Mesendoderm (in vitro differentiated cells): ENCODE results near the gene EML2.

Source experiments
- DNase-seq: peaks from one replicate; pipeline ENCODE4 v3.0.0; 2013
- H2AK5ac ChIP-seq: 2 replicates; pipeline ENCODE4 v1.6.1; 2013; ENCODE audit warnings: low read length, inconsistent platforms
- H2BK120ac ChIP-seq: 2 replicates; pipeline ENCODE4 v1.6.1; 2013; ENCODE audit warnings: low read depth, mild to moderate bottlenecking, low read length, moderate library complexity, mixed read lengths
- H2BK15ac ChIP-seq: replicated peaks from 2 replicates; pipeline ENCODE4 v1.6.1; 2013; ENCODE audit warnings: low read depth, mild to moderate bottlenecking, moderate library complexity
- H2BK5ac ChIP-seq: 2 replicates; pipeline ENCODE4 v1.6.1; 2013; ENCODE audit warnings: low read length, inconsistent platforms
- H3K18ac ChIP-seq: 2 replicates; pipeline ENCODE4 v1.6.1; 2013; ENCODE audit warnings: mild to moderate bottlenecking, low read length, mixed read lengths
- H3K23ac ChIP-seq: one replicate; pipeline ENCODE4 v1.6.1; 2013; ENCODE audit warnings: low read length
- H3K27ac ChIP-seq: 2 replicates; pipeline ENCODE4 v1.5.1; 2013; ENCODE audit warnings: low read depth, mild to moderate bottlenecking, inconsistent platforms, low read length, moderate library complexity
- H3K27me3 ChIP-seq: 2 replicates; pipeline ENCODE4 v1.6.1; 2013; ENCODE audit warnings: low read length, control low read depth, mild to moderate bottlenecking, inconsistent platforms; ENCODE audit not compliant: insufficient read depth, poor library complexity
- H3K36me3 ChIP-seq: 2 replicates; pipeline ENCODE4 v1.6.1; 2013; ENCODE audit warnings: low read length, inconsistent platforms; ENCODE audit not compliant: control insufficient read depth, insufficient read depth
- H3K4ac ChIP-seq: one replicate; pipeline ENCODE4 v1.6.1; 2013; ENCODE audit warnings: low read depth, mild to moderate bottlenecking, low read length, moderate library complexity
- H3K4me1 ChIP-seq: 2 replicates; pipeline ENCODE4 v1.6.1; 2013; ENCODE audit warnings: low read depth, low read length, inconsistent platforms; ENCODE audit not compliant: control insufficient read depth
- H3K4me2 ChIP-seq: 2 replicates; pipeline ENCODE4 v1.6.1; 2013; ENCODE audit warnings: low read length
- H3K4me3 ChIP-seq: 2 replicates; pipeline ENCODE4 v1.5.1; 2013; ENCODE audit warnings: mild to moderate bottlenecking, low read length
- H3K56ac ChIP-seq: one replicate; pipeline ENCODE4 v1.6.1; 2013; ENCODE audit warnings: low read length
- H3K79me1 ChIP-seq: 2 replicates; pipeline ENCODE4 v1.6.1; 2013; ENCODE audit warnings: low read length, inconsistent platforms
- H3K79me2 ChIP-seq: 2 replicates; pipeline ENCODE4 v1.6.1; 2013; ENCODE audit warnings: mild to moderate bottlenecking, low read length; ENCODE audit not compliant: control insufficient read depth, insufficient read depth
- H3K9ac ChIP-seq: 2 replicates; pipeline ENCODE4 v1.6.1; 2013; ENCODE audit warnings: low read length, inconsistent platforms
- H4K5ac ChIP-seq: one replicate; pipeline ENCODE4 v1.6.1; 2013; ENCODE audit warnings: low read length
- H4K8ac ChIP-seq: one replicate; pipeline ENCODE4 v1.6.1; 2013; ENCODE audit warnings: low read depth, mild to moderate bottlenecking, control low read depth, low read length, moderate library complexity
- WGBS: extraction: QIAGEN DNeasy Blood & Tissue Kit; methylation state at CpG from one replicate; pipeline ENCODE4 v1.1.7; 2013; ENCODE audit warnings: low lambda C conversion rate, missing lambda C conversion rate; ENCODE audit not compliant: insufficient coverage; ENCODE audit errors: extremely low coverage; 5-methylcytosine and 5-hydroxymethylcytosine counted together

The EML2 gene

GRCh38 chr19:45681391-45682015 lies 42.3 kb upstream of the EML2 start:
- Histone ChIP-seq H4K5ac (no peak overlapping the region), H3K18ac (no peak overlapping the region), H2BK5ac (no peak overlapping the region), H3K4me1 (no peaks in the 10 kb centered on the region), H3K9ac (peak overlapping the region; percentile 20), H2BK120ac (no peak overlapping the region), H3K27ac (no peak overlapping the region), H4K8ac (no peak overlapping the region), H3K4ac (no peak overlapping the region), H3K23ac (no peak overlapping the region), H3K4me3 (no peak overlapping the region), H3K36me3 (peaks cover 2% of the 10 kb centered on the region), H3K79me1 (no peaks in the 10 kb centered on the region), H3K4me2 (peak overlapping the region; percentile 36), H3K56ac (peak overlapping the region; percentile 64), H3K79me2 (no peaks in the 10 kb centered on the region), H2BK15ac (no peak overlapping the region), H2AK5ac (no peak overlapping the region), H3K27me3 (no peaks in the 10 kb centered on the region)
- WGBS = no CpG with 5 or more reads among the region's 51 CpGs
- peak; percentile 90 for DNase-seq

GRCh38 chr19:45677351-45678230 lies 38.4 kb upstream of the EML2 start:
- no peaks in the 10 kb centered on the region for H3K79me1 ChIP-seq
- no peak overlapping the region for H4K5ac ChIP-seq
- H3K4me3 ChIP-seq = peak overlapping the region; percentile 33
- H3K27ac ChIP-seq = no peak overlapping the region
- peak overlapping the region; percentile 76 for H3K18ac ChIP-seq
- no peak overlapping the region for H2BK15ac ChIP-seq
- H2BK120ac ChIP-seq = no peak overlapping the region
- no CpG with 5 or more reads among the region's 49 CpGs for WGBS
- peak; percentile 99 for DNase-seq
- peak overlapping the region; percentile 80 for H3K56ac ChIP-seq
- peak overlapping the region; percentile 91 for H3K4me2 ChIP-seq
- H4K8ac ChIP-seq = no peak overlapping the region
- H3K9ac ChIP-seq = peak overlapping the region; percentile 68
- no peaks in the 10 kb centered on the region for H3K4me1 ChIP-seq
- no peak overlapping the region for H2BK5ac ChIP-seq
- H3K4ac ChIP-seq = no peak overlapping the region
- no peaks in the 10 kb centered on the region for H3K27me3 ChIP-seq
- H3K36me3 ChIP-seq = no peaks in the 10 kb centered on the region
- H3K23ac ChIP-seq = no peak overlapping the region
- no peaks in the 10 kb centered on the region for H3K79me2 ChIP-seq
- H2AK5ac ChIP-seq = no peak overlapping the region

GRCh38 chr19:45676851-45677263 lies 37.7 kb upstream of the EML2 start:
- no peak overlapping the region for H2BK120ac ChIP-seq
- WGBS = no CpG with 5 or more reads among the region's 28 CpGs
- no peaks in the 10 kb centered on the region for H3K79me2 ChIP-seq
- H3K9ac ChIP-seq = peak overlapping the region; percentile 85
- no peaks in the 10 kb centered on the region for H3K4me1 ChIP-seq
- H4K8ac ChIP-seq = no peak overlapping the region
- H3K36me3 ChIP-seq = no peaks in the 10 kb centered on the region
- no peak overlapping the region for H3K4ac ChIP-seq
- H3K27ac ChIP-seq = no peak overlapping the region
- no peak overlapping the region for H4K5ac ChIP-seq
- peak; percentile 21 for DNase-seq
- H3K56ac ChIP-seq = peak overlapping the region; percentile 89
- H3K27me3 ChIP-seq = no peaks in the 10 kb centered on the region
- no peak overlapping the region for H2AK5ac ChIP-seq
- H3K79me1 ChIP-seq = no peaks in the 10 kb centered on the region
- H3K18ac ChIP-seq = peak overlapping the region; percentile 76
- peak overlapping the region; percentile 38 for H3K4me3 ChIP-seq
- peak overlapping the region; percentile 98 for H3K23ac ChIP-seq
- H2BK5ac ChIP-seq = no peak overlapping the region
- no peak overlapping the region for H2BK15ac ChIP-seq
- H3K4me2 ChIP-seq = peak overlapping the region; percentile 97

DNA sequence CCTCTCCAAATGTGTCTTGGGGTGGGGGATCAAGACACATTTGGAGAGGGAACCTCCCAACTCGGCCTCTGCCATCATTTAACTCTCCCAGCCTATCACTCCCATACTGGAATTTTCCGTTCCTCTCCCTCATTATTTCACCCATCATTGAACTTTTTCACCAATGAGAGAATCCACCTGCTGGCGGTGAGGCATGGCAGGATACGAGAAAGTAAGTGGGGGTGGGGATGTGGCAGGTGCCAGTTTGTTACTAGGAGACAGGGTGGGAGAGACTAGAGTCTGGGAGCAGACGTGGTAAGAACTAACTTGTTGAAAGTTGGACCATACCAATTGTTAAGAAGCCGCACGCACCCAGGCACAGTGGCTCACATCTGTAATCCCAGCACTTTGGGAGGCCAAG lies 35.7 kb upstream of the EML2 start:
- no peak overlapping the region for H2BK15ac ChIP-seq
- H3K9ac ChIP-seq = no peak overlapping the region
- H4K5ac ChIP-seq = no peak overlapping the region
- H3K36me3 ChIP-seq = no peaks in the 10 kb centered on the region
- H2BK5ac ChIP-seq = no peak overlapping the region
- no peaks in the 10 kb centered on the region for H3K79me1 ChIP-seq
- no peak overlapping the region for H4K8ac ChIP-seq
- no peak overlapping the region for H2AK5ac ChIP-seq
- H3K27me3 ChIP-seq = no peaks in the 10 kb centered on the region
- WGBS = no CpG with 5 or more reads among the region's 7 CpGs
- H3K79me2 ChIP-seq = no peaks in the 10 kb centered on the region
- no peak overlapping the region for H3K56ac ChIP-seq
- H3K4me1 ChIP-seq = no peaks in the 10 kb centered on the region
- no peak overlapping the region for H3K4me2 ChIP-seq
- no peak overlapping the region for H2BK120ac ChIP-seq
- no peak overlapping the region for H3K4ac ChIP-seq
- DNase-seq = no peak
- H3K4me3 ChIP-seq = no peak overlapping the region
- no peak overlapping the region for H3K27ac ChIP-seq
- H3K23ac ChIP-seq = no peak overlapping the region
- no peak overlapping the region for H3K18ac ChIP-seq

DNA sequence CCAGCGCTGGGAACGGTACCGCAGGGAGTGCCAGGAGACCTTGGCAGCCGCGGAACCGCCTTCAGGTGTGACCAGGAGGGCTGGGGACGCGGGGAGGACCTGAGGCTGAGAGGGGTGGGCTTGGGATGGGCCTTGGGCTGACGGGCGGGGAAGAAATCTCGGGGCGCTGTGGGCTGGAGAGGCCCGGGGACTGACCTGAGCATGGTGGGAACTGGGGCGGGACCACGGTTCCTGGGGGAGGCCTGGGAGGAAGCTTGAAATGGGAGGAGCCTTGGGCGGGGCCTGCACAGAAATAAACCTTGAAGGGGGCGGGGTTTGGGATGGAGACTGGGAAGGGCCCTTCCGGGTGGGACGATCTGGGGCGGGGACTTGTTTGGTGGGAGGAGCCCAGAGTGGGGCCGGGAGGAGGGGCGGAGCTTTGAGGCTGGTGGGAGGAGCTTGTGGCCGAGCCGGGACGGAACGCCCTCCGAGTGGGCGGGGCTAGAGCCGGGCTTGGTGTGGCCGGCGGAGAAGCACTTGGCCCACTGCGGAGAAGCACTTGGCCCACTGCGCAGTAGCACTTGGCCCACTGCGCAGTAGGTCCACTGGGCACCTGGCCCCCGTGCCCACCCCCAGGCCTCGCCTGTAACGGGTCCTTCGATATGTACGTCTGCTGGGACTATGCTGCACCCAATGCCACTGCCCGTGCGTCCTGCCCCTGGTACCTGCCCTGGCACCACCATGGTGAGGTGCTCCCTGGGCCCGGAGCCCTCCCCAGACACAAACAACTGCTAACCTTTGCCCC lies 31.7 kb upstream of the EML2 start:
- Histone ChIP-seq H3K56ac (peak overlapping the region; percentile 93), H4K8ac (peak overlapping the region; percentile 7), H3K4me2 (peak overlapping the region; percentile 80), H2BK120ac (no peak overlapping the region), H3K4me3 (peak overlapping the region; percentile 46), H2BK15ac (no peak overlapping the region), H3K79me1 (no peaks in the 10 kb centered on the region), H3K4ac (no peak overlapping the region), H3K27me3 (no peaks in the 10 kb centered on the region), H3K79me2 (no peaks in the 10 kb centered on the region), H3K27ac (no peak overlapping the region), H3K9ac (peak overlapping the region; percentile 80), H2AK5ac (no peak overlapping the region), H3K36me3 (no peaks in the 10 kb centered on the region), H3K23ac (no peak overlapping the region), H2BK5ac (no peak overlapping the region), H4K5ac (no peak overlapping the region), H3K4me1 (no peaks in the 10 kb centered on the region), H3K18ac (peak overlapping the region; percentile 19)
- peak; percentile 95 for DNase-seq
- no CpG with 5 or more reads among the region's 42 CpGs for WGBS
